Karpas-422 (cell line): ENCODE measurements around the gene HOMER2. TPM values are rescaled to one million over a fixed set of nuclear protein-coding genes. Genes with fewer than 3 reads are reported as not detected.
"Not testable (repeated sequence)": the region's sequence is repeated elsewhere in the genome, so short reads cannot be mapped to it uniquely, and the experiment has no call there.

Experiments
- DNase-seq: peaks from one replicate; pipeline ENCODE4 v3.0.0-alpha.2; 2015
- H2AFZ ChIP-seq: fragments of 200-600 bp; sonication (generic); 2 replicates; pipeline ENCODE4 v1.6.1; 2014; ENCODE audit warnings: antibody characterized with exemption, low read length, mixed read lengths
- H3K27ac ChIP-seq: fragments of 200-600 bp; sonication (generic); 2 replicates; pipeline ENCODE4 v1.5.1; 2014; ENCODE audit warnings: mild to moderate bottlenecking, low read length, moderate library complexity
- H3K27me3 ChIP-seq: fragments of 200-600 bp; sonication (generic); 2 replicates; pipeline ENCODE4 v1.6.1; 2014; ENCODE audit warnings: low read length, mixed read lengths
- H3K36me3 ChIP-seq: fragments of 200-600 bp; sonication (generic); 2 replicates; pipeline ENCODE4 v1.6.1; 2014; ENCODE audit warnings: low read length, mixed read lengths; ENCODE audit not compliant: insufficient read depth
- H3K4me1 ChIP-seq: fragments of 200-600 bp; sonication (generic); 2 replicates; pipeline ENCODE4 v1.6.1; 2014; ENCODE audit warnings: mild to moderate bottlenecking, low read length, mixed read lengths
- H3K4me2 ChIP-seq: fragments of 200-600 bp; sonication (generic); 2 replicates; pipeline ENCODE4 v1.6.1; 2014; ENCODE audit warnings: low read length, low read depth, mild to moderate bottlenecking; ENCODE audit not compliant: poor library complexity, severe bottlenecking
- H3K4me3 ChIP-seq: fragments of 200-600 bp; sonication (generic); 2 replicates; pipeline ENCODE4 v1.5.1; 2014; ENCODE audit warnings: mild to moderate bottlenecking, antibody characterized with exemption, low read length, mixed read lengths
- H3K79me2 ChIP-seq: fragments of 200-600 bp; sonication (generic); 2 replicates; pipeline ENCODE4 v1.6.1; 2014; ENCODE audit warnings: mild to moderate bottlenecking, low read length, mixed read lengths
- H3K9ac ChIP-seq: fragments of 200-600 bp; sonication (generic); 2 replicates; pipeline ENCODE4 v1.6.0; 2014; ENCODE audit warnings: low read length
- H3K9me2 ChIP-seq: fragments of 200-600 bp; sonication (generic), shearing (Covaris generic); replicated peaks from 2 replicates; pipeline ENCODE4 v1.6.0; 2014; ENCODE audit warnings: mild to moderate bottlenecking, low read length, moderate library complexity; ENCODE audit not compliant: insufficient read depth
- H3K9me3 ChIP-seq: fragments of 300-700, 200-600 bp; sonication (generic); 2 replicates; pipeline ENCODE4 v1.6.1; 2014; ENCODE audit warnings: low read length, mixed read lengths
- H4K20me1 ChIP-seq: fragments of 200-600 bp; sonication (generic); 2 replicates; pipeline ENCODE4 v1.6.1; 2014; ENCODE audit warnings: mild to moderate bottlenecking, antibody characterized with exemption, low read length, low read depth; ENCODE audit not compliant: insufficient read depth
- total RNA-seq: library from RNA; depleted of rRNA; stranded (reverse); fragments of >200 nt; shearing (Covaris generic); gene quantifications from 2 replicates; pipeline ENCODE4 v1.2.3, GENCODE V29; 2014; ENCODE audit warnings: low replicate concordance; rRNA removed

The HOMER2 gene
- 30.4 and 48.5 TPM in 2 replicates for total RNA-seq

DNA sequence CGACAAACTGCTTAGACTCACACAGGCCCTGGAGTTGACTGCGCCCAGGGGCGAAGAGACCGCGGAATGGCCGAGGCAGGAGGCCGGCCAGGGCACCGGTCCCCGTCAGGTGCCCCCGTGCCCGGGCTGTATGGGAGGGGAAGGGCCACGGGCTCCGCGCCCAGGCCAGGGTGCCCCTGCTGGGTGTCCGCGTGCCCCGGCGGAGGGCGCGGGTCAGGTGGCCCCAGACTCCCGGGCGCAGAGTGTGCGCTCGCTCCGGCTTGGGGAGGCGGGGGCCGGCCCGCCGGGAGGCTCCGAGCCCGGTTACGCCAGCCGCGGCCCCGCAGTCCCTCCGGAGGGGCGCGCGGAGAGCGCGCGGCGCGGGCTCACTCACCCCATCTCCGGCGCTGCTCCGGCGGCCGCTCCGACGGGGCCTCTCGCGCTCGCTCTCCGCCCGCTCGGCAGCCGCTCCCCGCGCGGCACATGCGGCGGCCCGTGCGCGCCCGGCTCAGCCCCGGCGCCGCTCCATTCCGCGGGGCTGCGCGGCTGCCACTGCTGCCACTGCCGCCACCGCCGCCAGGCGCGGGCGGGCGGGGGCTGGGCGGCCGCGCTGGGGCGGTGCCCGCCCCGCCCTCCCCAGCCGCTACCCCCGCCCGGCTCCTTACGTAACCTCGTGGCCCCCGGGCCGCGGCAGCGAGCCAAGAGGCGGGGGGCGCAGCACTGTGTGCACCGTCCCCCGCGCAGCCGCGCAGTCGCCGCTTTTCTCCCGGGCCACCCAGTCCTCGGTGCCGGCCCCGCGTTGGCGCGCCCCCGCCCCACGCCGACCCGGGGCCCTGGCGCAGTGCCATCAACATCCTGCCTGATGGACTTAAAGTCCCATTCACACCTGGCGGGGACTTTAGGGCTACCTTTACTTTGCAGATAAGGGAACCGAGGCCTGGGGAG lies at the start of gene HOMER2:
HOMER2 (minus strand) TSS at position 563 of the 924 bp plus-strand sequence; CDS start at position 378, 185 bp downstream.
- Histone ChIP-seq H3K9me2 (no peaks in the 10 kb centered on the region), H3K9me3 (no peaks in the 10 kb centered on the region), H3K4me2 (no peak within 1 kb of the TSS), H2AFZ (no peak within 1 kb of the TSS), H3K9ac (no peak within 1 kb of the TSS), H3K79me2 (no peaks in the 10 kb centered on the region), H3K4me3 (no peak within 1 kb of the TSS), H4K20me1 (no peaks in the 10 kb centered on the region), H3K27me3 (no peaks in the 10 kb centered on the region), H3K4me1 (peaks cover 10% of the 10 kb centered on the region), H3K27ac (no peak within 1 kb of the TSS), H3K36me3 (no peaks in the 10 kb centered on the region)
- DNase-seq, result no peak

GRCh38 chr15:83000672-83001031 lies 48.1 kb upstream of the HOMER2 start:
- H3K9me2 ChIP-seq, H4K20me1 ChIP-seq, DNase-seq, H3K79me2 ChIP-seq, H3K36me3 ChIP-seq, H3K27ac ChIP-seq, H3K9me3 ChIP-seq, H3K27me3 ChIP-seq: not testable (repeated sequence)
- Histone ChIP-seq H3K4me2 (peak overlapping the region; percentile 79), H2AFZ (peak overlapping the region; percentile 47; the same call in 1 of the 2 replicates), H3K4me3 (peak overlapping the region; percentile 59), H3K9ac (peak overlapping the region; percentile 57), H3K4me1 (peaks cover 12% of the 10 kb centered on the region)

DNA sequence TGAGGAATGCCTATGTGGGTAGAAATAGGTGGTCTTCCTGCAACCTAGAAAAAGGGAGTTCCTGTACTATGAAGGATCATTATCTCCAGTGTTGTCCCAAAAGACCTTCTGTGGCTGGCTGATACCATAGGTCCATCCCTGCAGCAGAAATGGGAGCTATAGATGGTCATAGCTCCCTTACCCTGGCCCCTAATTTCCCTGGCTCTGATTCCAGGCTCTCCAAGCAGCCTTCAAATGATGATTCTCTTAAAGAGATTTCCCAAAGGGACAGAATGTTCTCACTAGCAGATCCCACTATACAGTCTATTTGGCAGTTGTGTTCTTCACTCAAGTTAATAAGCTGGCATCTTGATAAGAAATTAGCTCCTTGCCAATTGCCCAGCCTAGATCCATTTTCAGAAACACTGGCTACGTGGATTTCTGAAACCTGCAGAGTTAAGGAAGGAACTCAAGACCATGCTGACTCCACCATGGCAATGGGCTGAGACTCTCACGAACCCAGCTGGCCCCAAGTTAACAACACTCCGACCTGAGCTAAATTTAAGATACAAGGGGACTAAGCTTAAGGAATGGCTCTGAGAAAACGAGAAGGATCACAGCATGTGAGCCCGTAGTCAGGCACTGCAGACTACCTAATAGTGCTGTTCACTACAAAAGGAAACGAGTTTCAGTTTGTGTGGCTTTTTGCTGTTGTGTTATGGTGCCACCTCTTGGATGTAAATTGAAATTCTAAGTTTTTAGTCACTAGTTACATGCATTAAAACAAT lies 47.6 kb upstream of the HOMER2 start:
- peak; percentile 86 for DNase-seq
- Histone ChIP-seq H3K4me3 (peak overlapping the region; percentile 59), H4K20me1 (no peaks in the 10 kb centered on the region), H3K4me1 (peaks cover 12% of the 10 kb centered on the region), H3K27me3 (no peaks in the 10 kb centered on the region), H3K79me2 (no peaks in the 10 kb centered on the region), H3K9ac (peak overlapping the region; percentile 57), H2AFZ (peak overlapping the region; percentile 47; the same call in 1 of the 2 replicates), H3K27ac (0 out of 2 replicates have a peak overlapping the region, but pooled peaks have one; percentile 1), H3K4me2 (peak overlapping the region; percentile 79), H3K36me3 (0 out of 2 replicates have a peak, but pooled peaks cover 3% of the 10 kb centered on the region), H3K9me3 (no peaks in the 10 kb centered on the region), H3K9me2 (no peaks in the 10 kb centered on the region)

DNA sequence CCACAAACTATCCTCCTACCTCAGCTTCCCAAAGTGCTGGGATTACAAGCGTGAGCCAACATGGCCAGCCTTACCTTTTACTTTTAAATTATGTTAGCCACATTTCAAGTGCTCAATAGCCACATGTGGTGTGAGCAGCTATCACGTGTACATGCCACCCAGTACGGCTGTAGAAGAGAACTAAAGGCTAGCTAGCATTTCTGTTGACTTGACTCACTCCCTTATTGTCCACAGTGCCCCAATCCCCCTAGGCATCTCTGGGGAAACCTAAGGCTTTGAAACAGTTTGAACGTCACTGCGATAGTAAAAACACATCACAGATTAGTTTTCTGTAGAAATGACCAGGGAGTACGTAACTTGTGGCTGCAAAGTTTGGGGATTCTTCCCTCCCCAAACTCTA lies 46.9 kb upstream of the HOMER2 start:
- Histone ChIP-seq H3K9me3 (no peaks in the 10 kb centered on the region), H4K20me1 (no peaks in the 10 kb centered on the region), H3K9me2 (no peaks in the 10 kb centered on the region), H3K27me3 (no peaks in the 10 kb centered on the region), H3K4me2 (no peak overlapping the region), H3K4me3 (no peak overlapping the region), H3K9ac (no peak overlapping the region), H3K27ac (no peak overlapping the region), H3K36me3 (no peaks in the 10 kb centered on the region), H3K79me2 (no peaks in the 10 kb centered on the region), H3K4me1 (peaks cover 12% of the 10 kb centered on the region), H2AFZ (no peak overlapping the region)
- no peak for DNase-seq

DNA sequence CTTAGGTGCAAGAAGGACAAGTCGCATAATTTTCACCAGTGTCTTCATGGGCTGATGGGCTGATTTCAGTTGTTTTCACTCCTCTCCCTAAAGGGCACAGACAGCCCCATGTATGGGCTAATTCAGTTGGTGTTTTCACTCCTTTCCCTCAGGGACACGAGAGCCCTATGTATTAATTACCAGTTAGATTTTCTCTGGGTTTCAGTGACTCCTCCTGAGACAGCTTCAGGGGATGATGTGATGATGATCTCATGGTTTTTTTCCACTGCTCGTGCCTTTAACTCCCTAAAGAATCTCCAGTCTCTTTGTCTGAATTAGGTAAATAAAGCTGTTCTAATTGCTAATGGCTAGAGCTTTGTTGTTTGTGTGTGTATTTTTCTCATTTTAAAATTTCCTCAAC lies 43.4 kb upstream of the HOMER2 start:
- H4K20me1 ChIP-seq, result no peaks in the 10 kb centered on the region
- no peak for DNase-seq
- no peaks in the 10 kb centered on the region for H3K27me3 ChIP-seq
- H3K9me2 ChIP-seq, result no peaks in the 10 kb centered on the region
- H3K36me3 ChIP-seq, result no peaks in the 10 kb centered on the region
- no peak overlapping the region for H3K9ac ChIP-seq
- no peaks in the 10 kb centered on the region for H3K9me3 ChIP-seq
- H3K4me2 ChIP-seq, result no peak overlapping the region
- H3K4me1 ChIP-seq, result peaks cover 12% of the 10 kb centered on the region
- H2AFZ ChIP-seq, result no peak overlapping the region
- no peak overlapping the region for H3K4me3 ChIP-seq
- H3K79me2 ChIP-seq, result no peaks in the 10 kb centered on the region
- no peak overlapping the region for H3K27ac ChIP-seq

- Histone ChIP-seq H3K9me2 (no peaks in the 10 kb centered on the region), H3K4me3 (no peak overlapping the region)
Measured at GRCh38 chr15:82995076-82995475, 42.6 kb upstream of the HOMER2 start.

DNA sequence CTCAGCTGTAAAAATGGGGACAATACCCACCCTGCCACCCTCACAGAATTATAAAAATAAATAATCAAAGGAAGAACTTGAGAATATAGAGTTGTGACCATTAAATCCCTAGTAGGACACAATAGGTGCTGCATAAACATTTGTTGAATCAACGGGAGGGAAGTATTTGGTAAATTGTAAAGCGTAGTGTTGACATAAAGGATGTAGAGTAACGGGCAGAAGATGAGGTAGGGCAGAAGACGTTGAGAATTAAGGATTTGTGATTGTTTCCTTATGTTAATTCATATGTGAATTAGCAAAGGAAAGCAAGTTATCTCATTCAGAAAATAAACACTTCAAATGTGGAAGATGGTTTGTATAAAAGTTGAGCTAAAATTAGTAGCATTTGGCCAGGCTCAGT lies 40.6 kb upstream of the HOMER2 start:
- Histone ChIP-seq H3K27ac (no peak overlapping the region), H2AFZ (no peak overlapping the region), H3K79me2 (peaks cover 3% of the 10 kb centered on the region; the same call in 1 of the 2 replicates), H3K4me3 (no peak overlapping the region), H3K9me2 (no peaks in the 10 kb centered on the region), H3K27me3 (no peaks in the 10 kb centered on the region), H3K4me1 (no peaks in the 10 kb centered on the region), H4K20me1 (no peaks in the 10 kb centered on the region), H3K36me3 (peaks cover 11% of the 10 kb centered on the region; the same call in 1 of the 2 replicates), H3K4me2 (no peak overlapping the region), H3K9me3 (no peaks in the 10 kb centered on the region), H3K9ac (no peak overlapping the region)
- DNase-seq, result no peak

More at GRCh38 chr15:82995076-82995475, 42.6 kb upstream of the HOMER2 start:
- H3K79me2 ChIP-seq, result no peaks in the 10 kb centered on the region
- H3K27me3 ChIP-seq, result no peaks in the 10 kb centered on the region
- H3K36me3 ChIP-seq, result 0 out of 2 replicates have a peak, but pooled peaks cover 2% of the 10 kb centered on the region
- H3K4me2 ChIP-seq, result no peak overlapping the region
- H3K27ac ChIP-seq, result no peak overlapping the region
- H3K4me1 ChIP-seq, result peaks cover 5% of the 10 kb centered on the region
- H3K9me3 ChIP-seq, result no peaks in the 10 kb centered on the region
- DNase-seq, result no peak
- H4K20me1 ChIP-seq, result no peaks in the 10 kb centered on the region
- no peak overlapping the region for H3K9ac ChIP-seq
- H2AFZ ChIP-seq, result no peak overlapping the region
